ENCODE measurements around the gene GABPB2.
A peak's percentile ranks its signal among the peaks of the same experiment; 100 is the strongest.

Gene GABPB2

GRCh38 chr1:151024540-151025146, 45.9 kb upstream of the GABPB2 start (continued):
- TF ChIP-seq PRDM2 (tag by site-specific recombination; IDR thresholded peaks at IDR 0.05; ENCODE audit: borderline replicate concordance) (no peak), ZSCAN16 (tag by site-specific recombination; IDR thresholded peaks at IDR 0.05) (no peak), SCRT2 (tag by site-specific recombination; IDR thresholded peaks at IDR 0.05) (no peak), ZIC2 (tag by site-specific recombination; IDR thresholded peaks at IDR 0.05) (no peak), ZNF785 (tag by site-specific recombination; IDR thresholded peaks at IDR 0.05) (no peak), ZNF239 (tag by site-specific recombination; IDR thresholded peaks at IDR 0.05) (no peak), ZNF610 (tag by site-specific recombination; IDR thresholded peaks at IDR 0.05; ENCODE audit: borderline replicate concordance) (no peak), ZNF510 (tag by site-specific recombination; IDR thresholded peaks at IDR 0.05; ENCODE audit: insufficient replicate concordance) (no peak), ZNF362 (tag by site-specific recombination; IDR thresholded peaks at IDR 0.05) (no peak), ZNF248 (tag by site-specific recombination; IDR thresholded peaks at IDR 0.05) (no peak), ZNF639 (tag by site-specific recombination; IDR thresholded peaks at IDR 0.05) (no peak), ZNF776 (tag by site-specific recombination; IDR thresholded peaks at IDR 0.05; ENCODE audit: borderline replicate concordance) (no peak), ZNF335 (tag by site-specific recombination; conservative IDR thresholded peaks at IDR 0.05) (no peak), ZFP69B (tag by site-specific recombination; IDR thresholded peaks at IDR 0.05) (0 out of 2 replicates have a peak, but pooled peaks have one; percentile 16), PATZ1 (tag by site-specific recombination; IDR thresholded peaks at IDR 0.05) (no peak), ZNF155 (tag by site-specific recombination; IDR thresholded peaks at IDR 0.05) (no peak), ZNF214 (tag by site-specific recombination; IDR thresholded peaks at IDR 0.05; ENCODE audit: borderline replicate concordance) (no peak), KLF9 (tag by site-specific recombination; IDR thresholded peaks at IDR 0.05; ENCODE audit: low read depth) (no peak), ZNF623 (tag by site-specific recombination; IDR thresholded peaks at IDR 0.05) (no peak), OVOL3 (tag by site-specific recombination; IDR thresholded peaks at IDR 0.05) (no peak), ZNF223 (tag by site-specific recombination; IDR thresholded peaks at IDR 0.05) (peak; percentile 72; the same call in 1 of the 2 replicates), GLIS2 (tag by site-specific recombination; IDR thresholded peaks at IDR 0.05) (no peak; the same call in 1 of the 2 replicates), ZNF629 (tag by site-specific recombination; IDR thresholded peaks at IDR 0.05) (no peak), ZNF292 (tag by site-specific recombination; IDR thresholded peaks at IDR 0.05; ENCODE audit: borderline replicate concordance, low read depth) (no peak), ZNF621 (tag by site-specific recombination; IDR thresholded peaks at IDR 0.05) (no peak), HIC1 (tag by site-specific recombination; IDR thresholded peaks at IDR 0.05) (no peak), KLF10 (tag by site-specific recombination; IDR thresholded peaks at IDR 0.05) (no peak), ZNF830 (tag by site-specific recombination; IDR thresholded peaks at IDR 0.05; ENCODE audit: low read depth) (no peak), ZNF654 (tag by site-specific recombination; IDR thresholded peaks at IDR 0.05; ENCODE audit: low read depth) (peak; percentile 76)

Data from HEK293 (cell line).